ENCODE measurements around the gene AK2. TPM values are rescaled to one million over a fixed set of nuclear protein-coding genes. Genes with fewer than 3 reads are reported as not detected.

AK2 gene
- total and polyA plus RNA-seq, 10 of the 15 experiments (the other 5 are each of a cell fraction or from before 2014, with no cell fraction given): 52.3 to 500 (median 278) TPM

DNA sequence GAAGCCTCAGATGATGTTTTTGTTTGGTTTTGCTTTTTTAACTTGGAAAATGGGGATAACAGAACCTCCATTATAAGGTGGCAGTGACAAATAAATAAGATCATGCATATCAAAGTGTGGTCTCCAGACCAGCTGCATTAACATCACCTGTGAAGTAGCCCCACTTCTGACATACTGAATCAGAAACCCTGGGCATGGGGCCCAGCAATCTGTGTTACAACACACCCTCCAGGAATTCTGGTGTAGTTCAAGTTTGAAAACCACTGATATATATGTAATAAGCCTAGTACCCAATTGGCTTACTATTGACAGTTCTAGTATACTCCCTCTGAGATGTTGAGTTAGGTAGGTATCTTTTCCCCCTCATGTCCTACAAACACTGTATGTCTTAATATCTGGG, 48.0 kb downstream of the AK2 start:
- SMC1A ChIA-PET (ENCODE audit: uncharacterized antibody, unreplicated experiment): interaction anchor here (0.9 to 2.3 kb wide), 3 partner anchors 17 to 30 kb away, joined by 4 to 9 read pairs (median 4); no protein-coding TSS in a partner anchor
- no peak overlapping the region for H2AFZ ChIP-seq (ENCODE audit: control insufficient read depth, low read depth, low read length)
- intact Hi-C loops (cut with micrococcal nuclease; ENCODE audit: unreplicated experiment) (no loop called here), in situ Hi-C loops (cut with MboI) (no loop called here)
- H3K27ac ChIP-seq (ENCODE audit: control insufficient read depth, insufficient read depth): peak overlapping the region; percentile 75
- RAD21 ChIA-PET (ENCODE audit: unreplicated experiment): no interaction called here
- BruUV-seq (replicated peaks): TSS peak; percentile 14
- no peaks in the 10 kb centered on the region for H4K20me1 ChIP-seq (ENCODE audit: control insufficient read depth, insufficient read depth)
- no peaks in the 10 kb centered on the region for H3K79me2 ChIP-seq (ENCODE audit: control insufficient read depth, insufficient read depth, low read length)
- POLR2A ChIA-PET: interaction anchor here (0.6 to 1.3 kb wide), 3 partner anchors 9 to 1978 kb away, joined by 3 read pairs; partner anchors contain the start of gene RNF19B
- H3K9me3 ChIP-seq (replicated peaks; ENCODE audit: control insufficient read depth, insufficient read depth, low read length): no peaks in the 10 kb centered on the region
- TF ChIP-seq TBL1XR1 (IDR thresholded peaks at IDR 0.05; ENCODE audit: low read depth, low read length): no peak
- TF ChIP-seq, protein P1, sequence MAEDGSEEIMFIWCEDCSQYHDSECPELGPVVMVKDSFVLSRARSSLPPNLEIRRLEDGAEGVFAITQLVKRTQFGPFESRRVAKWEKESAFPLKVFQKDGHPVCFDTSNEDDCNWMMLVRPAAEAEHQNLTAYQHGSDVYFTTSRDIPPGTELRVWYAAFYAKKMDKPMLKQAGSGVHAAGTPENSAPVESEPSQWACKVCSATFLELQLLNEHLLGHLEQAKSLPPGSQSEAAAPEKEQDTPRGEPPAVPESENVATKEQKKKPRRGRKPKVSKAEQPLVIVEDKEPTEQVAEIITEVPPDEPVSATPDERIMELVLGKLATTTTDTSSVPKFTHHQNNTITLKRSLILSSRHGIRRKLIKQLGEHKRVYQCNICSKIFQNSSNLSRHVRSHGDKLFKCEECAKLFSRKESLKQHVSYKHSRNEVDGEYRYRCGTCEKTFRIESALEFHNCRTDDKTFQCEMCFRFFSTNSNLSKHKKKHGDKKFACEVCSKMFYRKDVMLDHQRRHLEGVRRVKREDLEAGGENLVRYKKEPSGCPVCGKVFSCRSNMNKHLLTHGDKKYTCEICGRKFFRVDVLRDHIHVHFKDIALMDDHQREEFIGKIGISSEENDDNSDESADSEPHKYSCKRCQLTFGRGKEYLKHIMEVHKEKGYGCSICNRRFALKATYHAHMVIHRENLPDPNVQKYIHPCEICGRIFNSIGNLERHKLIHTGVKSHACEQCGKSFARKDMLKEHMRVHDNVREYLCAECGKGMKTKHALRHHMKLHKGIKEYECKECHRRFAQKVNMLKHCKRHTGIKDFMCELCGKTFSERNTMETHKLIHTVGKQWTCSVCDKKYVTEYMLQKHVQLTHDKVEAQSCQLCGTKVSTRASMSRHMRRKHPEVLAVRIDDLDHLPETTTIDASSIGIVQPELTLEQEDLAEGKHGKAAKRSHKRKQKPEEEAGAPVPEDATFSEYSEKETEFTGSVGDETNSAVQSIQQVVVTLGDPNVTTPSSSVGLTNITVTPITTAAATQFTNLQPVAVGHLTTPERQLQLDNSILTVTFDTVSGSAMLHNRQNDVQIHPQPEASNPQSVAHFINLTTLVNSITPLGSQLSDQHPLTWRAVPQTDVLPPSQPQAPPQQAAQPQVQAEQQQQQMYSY (CRISPR knock-in tag; IDR thresholded peaks at IDR 0.05): no peak
- TF ChIP-seq, protein P2, sequence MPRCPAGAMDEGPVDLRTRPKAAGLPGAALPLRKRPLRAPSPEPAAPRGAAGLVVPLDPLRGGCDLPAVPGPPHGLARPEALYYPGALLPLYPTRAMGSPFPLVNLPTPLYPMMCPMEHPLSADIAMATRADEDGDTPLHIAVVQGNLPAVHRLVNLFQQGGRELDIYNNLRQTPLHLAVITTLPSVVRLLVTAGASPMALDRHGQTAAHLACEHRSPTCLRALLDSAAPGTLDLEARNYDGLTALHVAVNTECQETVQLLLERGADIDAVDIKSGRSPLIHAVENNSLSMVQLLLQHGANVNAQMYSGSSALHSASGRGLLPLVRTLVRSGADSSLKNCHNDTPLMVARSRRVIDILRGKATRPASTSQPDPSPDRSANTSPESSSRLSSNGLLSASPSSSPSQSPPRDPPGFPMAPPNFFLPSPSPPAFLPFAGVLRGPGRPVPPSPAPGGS (IDR thresholded peaks at IDR 0.05; ENCODE audit: borderline replicate concordance, insufficient read depth, low read depth, low read length, poor library complexity, severe bottlenecking): no peak
- no peak for TF ChIP-seq JUND (IDR thresholded peaks at IDR 0.05; ENCODE audit: low read depth, low read length)
- no peak for TF ChIP-seq PAX5 (IDR thresholded peaks at IDR 0.05; ENCODE audit: borderline replicate concordance, low read depth, low read length)
- no peak for TF ChIP-seq CREM (IDR thresholded peaks at IDR 0.05; ENCODE audit: low read depth)
- no peak for TF ChIP-seq SMARCA5 (IDR thresholded peaks at IDR 0.05)
- TF ChIP-seq SPI1 (IDR thresholded peaks at IDR 0.05; ENCODE audit: borderline replicate concordance, insufficient read depth, low read depth, low read length): no peak
- TF ChIP-seq ZNF217 (IDR thresholded peaks at IDR 0.05): no peak
- TF ChIP-seq POLR2A (IDR thresholded peaks at IDR 0.05; ENCODE audit: low read depth, low read length): no peak
- CTCF ChIA-PET: interaction anchor here (1.0 to 2.8 kb wide), 6 partner anchors 21 to 57 kb away, joined by 3 to 7 read pairs (median 4); no protein-coding TSS in a partner anchor
- FAIRE-seq: no peak
- H3K27me3 ChIP-seq (replicated peaks in 1 of 2; ENCODE audit: control insufficient read depth in 2 of 2, insufficient read depth in 2 of 2, low read length in 1 of 2): no peaks in the 10 kb centered on the region
- no peak overlapping the region; the same call in 1 of the 2 replicates for H3K9ac ChIP-seq (ENCODE audit: control insufficient read depth, insufficient read depth, low read length)
- peak overlapping the region; percentile 65 for H3K4me2 ChIP-seq (ENCODE audit: control insufficient read depth, insufficient read depth)
- H3K4me3 ChIP-seq: no peak overlapping the region
- H3K4me1 ChIP-seq (ENCODE audit: control insufficient read depth, insufficient read depth, low read length): peaks cover 63% of the 10 kb centered on the region
- ATAC-seq: no peak
- no peaks in the 10 kb centered on the region for H3K36me3 ChIP-seq (ENCODE audit: control insufficient read depth in 2 of 2, insufficient read depth in 2 of 2, low read length in 1 of 2)
- DNase-seq (ENCODE audit: low read depth, low spot score): no peak
